ENCODE measurements around the gene WSB1.

DNA sequence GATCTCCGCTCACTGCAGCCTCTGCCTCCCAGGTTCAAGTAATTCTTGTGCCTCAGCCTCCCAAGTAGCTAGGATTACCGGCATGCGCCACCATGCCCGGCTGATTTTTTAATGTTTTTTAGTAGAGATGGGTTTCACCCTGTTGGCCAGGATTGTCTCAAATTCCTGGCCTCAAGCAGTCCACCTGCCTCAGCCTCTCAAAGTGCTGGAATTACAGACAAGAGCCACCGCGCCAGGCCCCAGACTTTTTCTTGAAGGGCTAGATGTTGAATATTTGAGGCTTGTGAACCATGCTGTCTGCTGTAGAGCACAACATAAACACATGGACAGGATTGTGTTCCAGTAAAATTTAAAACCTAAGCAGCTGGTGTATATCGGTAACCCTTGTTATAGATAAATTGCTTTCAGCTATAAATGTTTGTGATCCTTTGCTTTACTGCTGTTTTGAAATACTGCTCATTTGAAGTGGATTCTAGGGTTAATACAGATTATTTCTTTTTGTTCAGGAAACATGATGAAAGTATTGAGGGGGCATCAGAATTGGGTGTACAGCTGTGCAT, 12.4 kb downstream of the WSB1 start:
- TF ChIP-seq, protein P1, sequence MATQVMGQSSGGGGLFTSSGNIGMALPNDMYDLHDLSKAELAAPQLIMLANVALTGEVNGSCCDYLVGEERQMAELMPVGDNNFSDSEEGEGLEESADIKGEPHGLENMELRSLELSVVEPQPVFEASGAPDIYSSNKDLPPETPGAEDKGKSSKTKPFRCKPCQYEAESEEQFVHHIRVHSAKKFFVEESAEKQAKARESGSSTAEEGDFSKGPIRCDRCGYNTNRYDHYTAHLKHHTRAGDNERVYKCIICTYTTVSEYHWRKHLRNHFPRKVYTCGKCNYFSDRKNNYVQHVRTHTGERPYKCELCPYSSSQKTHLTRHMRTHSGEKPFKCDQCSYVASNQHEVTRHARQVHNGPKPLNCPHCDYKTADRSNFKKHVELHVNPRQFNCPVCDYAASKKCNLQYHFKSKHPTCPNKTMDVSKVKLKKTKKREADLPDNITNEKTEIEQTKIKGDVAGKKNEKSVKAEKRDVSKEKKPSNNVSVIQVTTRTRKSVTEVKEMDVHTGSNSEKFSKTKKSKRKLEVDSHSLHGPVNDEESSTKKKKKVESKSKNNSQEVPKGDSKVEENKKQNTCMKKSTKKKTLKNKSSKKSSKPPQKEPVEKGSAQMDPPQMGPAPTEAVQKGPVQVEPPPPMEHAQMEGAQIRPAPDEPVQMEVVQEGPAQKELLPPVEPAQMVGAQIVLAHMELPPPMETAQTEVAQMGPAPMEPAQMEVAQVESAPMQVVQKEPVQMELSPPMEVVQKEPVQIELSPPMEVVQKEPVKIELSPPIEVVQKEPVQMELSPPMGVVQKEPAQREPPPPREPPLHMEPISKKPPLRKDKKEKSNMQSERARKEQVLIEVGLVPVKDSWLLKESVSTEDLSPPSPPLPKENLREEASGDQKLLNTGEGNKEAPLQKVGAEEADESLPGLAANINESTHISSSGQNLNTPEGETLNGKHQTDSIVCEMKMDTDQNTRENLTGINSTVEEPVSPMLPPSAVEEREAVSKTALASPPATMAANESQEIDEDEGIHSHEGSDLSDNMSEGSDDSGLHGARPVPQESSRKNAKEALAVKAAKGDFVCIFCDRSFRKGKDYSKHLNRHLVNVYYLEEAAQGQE (IDR thresholded peaks at IDR 0.05; ENCODE audit: low read depth, low read length): no peak
- TF ChIP-seq FOXM1 (IDR thresholded peaks at IDR 0.05; ENCODE audit: low read depth): no peak
- TF ChIP-seq RXRA (IDR thresholded peaks at IDR 0.05; ENCODE audit: borderline replicate concordance, low read depth): no peak
- TF ChIP-seq POLR2AphosphoS5 (IDR thresholded peaks at IDR 0.05; ENCODE audit: low read depth, low read length): no peak
- TF ChIP-seq RAD21 (IDR thresholded peaks at IDR 0.05; ENCODE audit: low read length): no peak
- TF ChIP-seq, protein P2, sequence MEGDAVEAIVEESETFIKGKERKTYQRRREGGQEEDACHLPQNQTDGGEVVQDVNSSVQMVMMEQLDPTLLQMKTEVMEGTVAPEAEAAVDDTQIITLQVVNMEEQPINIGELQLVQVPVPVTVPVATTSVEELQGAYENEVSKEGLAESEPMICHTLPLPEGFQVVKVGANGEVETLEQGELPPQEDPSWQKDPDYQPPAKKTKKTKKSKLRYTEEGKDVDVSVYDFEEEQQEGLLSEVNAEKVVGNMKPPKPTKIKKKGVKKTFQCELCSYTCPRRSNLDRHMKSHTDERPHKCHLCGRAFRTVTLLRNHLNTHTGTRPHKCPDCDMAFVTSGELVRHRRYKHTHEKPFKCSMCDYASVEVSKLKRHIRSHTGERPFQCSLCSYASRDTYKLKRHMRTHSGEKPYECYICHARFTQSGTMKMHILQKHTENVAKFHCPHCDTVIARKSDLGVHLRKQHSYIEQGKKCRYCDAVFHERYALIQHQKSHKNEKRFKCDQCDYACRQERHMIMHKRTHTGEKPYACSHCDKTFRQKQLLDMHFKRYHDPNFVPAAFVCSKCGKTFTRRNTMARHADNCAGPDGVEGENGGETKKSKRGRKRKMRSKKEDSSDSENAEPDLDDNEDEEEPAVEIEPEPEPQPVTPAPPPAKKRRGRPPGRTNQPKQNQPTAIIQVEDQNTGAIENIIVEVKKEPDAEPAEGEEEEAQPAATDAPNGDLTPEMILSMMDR (IDR thresholded peaks at IDR 0.05): no peak
- TF ChIP-seq, protein P3, sequence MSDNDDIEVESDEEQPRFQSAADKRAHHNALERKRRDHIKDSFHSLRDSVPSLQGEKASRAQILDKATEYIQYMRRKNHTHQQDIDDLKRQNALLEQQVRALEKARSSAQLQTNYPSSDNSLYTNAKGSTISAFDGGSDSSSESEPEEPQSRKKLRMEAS (IDR thresholded peaks at IDR 0.05; ENCODE audit: low read depth): no peak
- TF ChIP-seq EZH2phosphoT487 (IDR thresholded peaks at IDR 0.05; ENCODE audit: borderline replicate concordance, low read depth): no peak
- TF ChIP-seq TEAD4 (IDR thresholded peaks at IDR 0.05; ENCODE audit: borderline replicate concordance, insufficient read depth): no peak
- TF ChIP-seq EP300 (IDR thresholded peaks at IDR 0.05; ENCODE audit: borderline replicate concordance in 1 of 2, low read depth in 1 of 2, low read length in 1 of 2): no peak
- TF ChIP-seq TAF1 (IDR thresholded peaks at IDR 0.05; ENCODE audit: borderline replicate concordance, low read depth, low read length): no peak
- no peak for TF ChIP-seq JUND (IDR thresholded peaks at IDR 0.05)
